ENCODE measurements around the gene ZNF592.

The ZNF592 gene

DNA sequence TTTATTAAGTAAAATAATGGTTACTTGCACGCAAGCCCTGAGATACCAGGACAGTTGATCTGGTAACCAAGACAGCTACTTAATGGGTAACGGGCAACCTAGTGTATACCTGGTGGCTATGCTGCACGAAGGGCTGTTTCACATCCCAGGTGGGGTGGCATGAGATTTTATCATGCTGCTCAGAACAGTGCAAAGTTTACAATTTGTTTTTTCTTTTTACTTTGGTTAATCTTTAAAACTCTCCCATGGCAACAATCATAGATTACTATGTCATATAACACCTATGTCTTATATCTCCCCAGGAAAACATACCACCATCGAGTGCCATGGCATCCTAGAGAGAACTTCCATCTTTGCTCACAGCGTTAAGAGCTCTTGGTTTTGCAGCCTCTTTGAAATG lies 103.8 kb downstream of the ZNF592 start:
- Histone ChIP-seq H3K36me3 (ENCODE audit: insufficient read depth, low read length) (no peaks in the 10 kb centered on the region), H3K4me1 (ENCODE audit: insufficient read depth, low read length, severe bottlenecking) (no peaks in the 10 kb centered on the region), H3K9me2 (ENCODE audit: low read depth, low read length) (no peaks in the 10 kb centered on the region), H3K9me3 (ENCODE audit: low read length) (peaks cover 3% of the 10 kb centered on the region; the same call in 1 of the 2 replicates), H3K27me3 (ENCODE audit: insufficient read depth, low read length) (no peaks in the 10 kb centered on the region), H3K79me2 (ENCODE audit: insufficient read depth, low read length) (no peaks in the 10 kb centered on the region), H3K4me3 (ENCODE audit: low read depth, low read length, poor library complexity, severe bottlenecking) (no peak overlapping the region), H3K27ac (ENCODE audit: low read depth, low read length, poor library complexity, severe bottlenecking) (no peak overlapping the region), H3K9ac (ENCODE audit: low read length) (no peak overlapping the region), H3K4me2 (ENCODE audit: low read length) (no peak overlapping the region), H3F3A (ENCODE audit: insufficient read depth, low read length) (no peaks in the 10 kb centered on the region), H2AFZ (ENCODE audit: low read length) (no peak overlapping the region), H4K20me1 (ENCODE audit: insufficient read depth, low read length) (no peaks in the 10 kb centered on the region)
- TF ChIP-seq, protein P1, sequence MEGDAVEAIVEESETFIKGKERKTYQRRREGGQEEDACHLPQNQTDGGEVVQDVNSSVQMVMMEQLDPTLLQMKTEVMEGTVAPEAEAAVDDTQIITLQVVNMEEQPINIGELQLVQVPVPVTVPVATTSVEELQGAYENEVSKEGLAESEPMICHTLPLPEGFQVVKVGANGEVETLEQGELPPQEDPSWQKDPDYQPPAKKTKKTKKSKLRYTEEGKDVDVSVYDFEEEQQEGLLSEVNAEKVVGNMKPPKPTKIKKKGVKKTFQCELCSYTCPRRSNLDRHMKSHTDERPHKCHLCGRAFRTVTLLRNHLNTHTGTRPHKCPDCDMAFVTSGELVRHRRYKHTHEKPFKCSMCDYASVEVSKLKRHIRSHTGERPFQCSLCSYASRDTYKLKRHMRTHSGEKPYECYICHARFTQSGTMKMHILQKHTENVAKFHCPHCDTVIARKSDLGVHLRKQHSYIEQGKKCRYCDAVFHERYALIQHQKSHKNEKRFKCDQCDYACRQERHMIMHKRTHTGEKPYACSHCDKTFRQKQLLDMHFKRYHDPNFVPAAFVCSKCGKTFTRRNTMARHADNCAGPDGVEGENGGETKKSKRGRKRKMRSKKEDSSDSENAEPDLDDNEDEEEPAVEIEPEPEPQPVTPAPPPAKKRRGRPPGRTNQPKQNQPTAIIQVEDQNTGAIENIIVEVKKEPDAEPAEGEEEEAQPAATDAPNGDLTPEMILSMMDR (IDR thresholded peaks at IDR 0.05; ENCODE audit: low read length): no peak
- no peak for TF ChIP-seq EZH2 (IDR thresholded peaks at IDR 0.05; ENCODE audit: borderline replicate concordance, low read length)

DNA sequence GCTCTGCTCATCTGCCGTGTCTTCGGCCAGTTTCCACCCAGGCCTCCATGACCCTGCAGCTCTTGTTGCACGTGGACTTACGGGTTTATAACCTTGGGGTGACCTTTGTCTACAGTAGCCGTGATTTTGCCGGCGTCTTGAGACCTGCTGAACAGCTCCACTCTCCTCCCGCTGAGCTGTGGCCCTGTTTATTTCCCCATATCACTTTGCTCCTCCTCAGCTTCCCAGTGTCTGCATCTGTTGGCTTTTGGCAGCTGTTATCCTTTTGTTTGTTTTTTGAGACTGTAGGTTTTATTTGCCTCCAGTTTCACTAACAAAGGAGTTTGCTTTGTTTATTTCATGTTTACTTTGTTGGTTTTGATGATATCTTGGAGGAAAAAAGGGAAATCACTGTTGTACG lies 106.7 kb downstream of the ZNF592 start:
- Histone ChIP-seq H3K9me3 (ENCODE audit: low read length) (no peaks in the 10 kb centered on the region), H3K9ac (ENCODE audit: low read length) (no peak overlapping the region), H3K36me3 (ENCODE audit: insufficient read depth, low read length) (no peaks in the 10 kb centered on the region), H3K4me2 (ENCODE audit: low read length) (no peak overlapping the region), H4K20me1 (ENCODE audit: insufficient read depth, low read length) (no peaks in the 10 kb centered on the region), H3K4me1 (ENCODE audit: insufficient read depth, low read length, severe bottlenecking) (no peaks in the 10 kb centered on the region), H3K79me2 (ENCODE audit: insufficient read depth, low read length) (no peaks in the 10 kb centered on the region), H3F3A (ENCODE audit: insufficient read depth, low read length) (no peaks in the 10 kb centered on the region), H2AFZ (ENCODE audit: low read length) (no peak overlapping the region), H3K27me3 (ENCODE audit: insufficient read depth, low read length) (no peaks in the 10 kb centered on the region; the same call in 1 of the 2 replicates), H3K27ac (ENCODE audit: low read depth, low read length, poor library complexity, severe bottlenecking) (no peak overlapping the region), H3K4me3 (ENCODE audit: low read depth, low read length, poor library complexity, severe bottlenecking) (no peak overlapping the region), H3K9me2 (ENCODE audit: low read depth, low read length) (no peaks in the 10 kb centered on the region)
- TF ChIP-seq EZH2 (IDR thresholded peaks at IDR 0.05; ENCODE audit: borderline replicate concordance, low read length): no peak
- TF ChIP-seq, protein P1 (IDR thresholded peaks at IDR 0.05; ENCODE audit: low read length): no peak

DNA sequence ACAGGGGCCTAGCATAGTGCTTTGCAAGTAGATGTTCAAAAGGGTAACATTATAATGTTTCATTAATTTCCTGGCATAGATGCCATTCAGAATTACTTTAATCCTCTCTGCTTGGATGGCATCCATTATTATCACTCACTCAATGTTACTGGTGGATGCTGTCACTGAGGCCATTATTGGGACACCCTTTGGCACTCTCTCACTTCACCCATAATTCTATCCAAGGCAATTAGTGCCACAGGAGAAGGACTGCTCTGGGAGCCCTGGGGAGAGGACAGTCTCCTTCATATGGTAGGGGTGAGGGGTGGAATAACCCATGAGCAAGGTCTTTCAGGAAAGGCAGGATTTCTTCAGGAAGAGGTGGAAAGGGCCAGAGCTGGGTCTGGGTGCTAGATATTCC lies 107.4 kb downstream of the ZNF592 start:
- Histone ChIP-seq H3K4me1 (ENCODE audit: insufficient read depth, low read length, severe bottlenecking) (no peaks in the 10 kb centered on the region), H3K4me3 (ENCODE audit: low read depth, low read length, poor library complexity, severe bottlenecking) (no peak overlapping the region), H3K79me2 (ENCODE audit: insufficient read depth, low read length) (no peaks in the 10 kb centered on the region), H3K4me2 (ENCODE audit: low read length) (no peak overlapping the region), H3K9me2 (ENCODE audit: low read depth, low read length) (no peaks in the 10 kb centered on the region), H3K27ac (ENCODE audit: low read depth, low read length, poor library complexity, severe bottlenecking) (no peak overlapping the region), H2AFZ (ENCODE audit: low read length) (no peak overlapping the region), H3K27me3 (ENCODE audit: insufficient read depth, low read length) (no peaks in the 10 kb centered on the region; the same call in 1 of the 2 replicates), H3K36me3 (ENCODE audit: insufficient read depth, low read length) (no peaks in the 10 kb centered on the region), H3F3A (ENCODE audit: insufficient read depth, low read length) (no peaks in the 10 kb centered on the region), H4K20me1 (ENCODE audit: insufficient read depth, low read length) (no peaks in the 10 kb centered on the region), H3K9ac (ENCODE audit: low read length) (no peak overlapping the region), H3K9me3 (ENCODE audit: low read length) (no peaks in the 10 kb centered on the region)
- no peak for TF ChIP-seq EZH2 (IDR thresholded peaks at IDR 0.05; ENCODE audit: borderline replicate concordance, low read length)
- TF ChIP-seq, protein P1 (IDR thresholded peaks at IDR 0.05; ENCODE audit: low read length): no peak

Data from OCI-LY1 (cell line).